HepG2 (cell line): Measurements from ENCODE around the gene DGCR8. TPM values are rescaled to one million over a fixed set of nuclear protein-coding genes. Genes with fewer than 3 reads are reported as not detected.

Source experiments
- HNRNPL ChIP-seq: fragments of 200-400 bp; formaldehyde crosslinking; IDR thresholded peaks from 2 replicates; pipeline ENCODE4 v1.6.1; 2017; ENCODE audit warnings: mild to moderate bottlenecking, low read depth, low read length
- LBX2 ChIP-seq: sonication (generic); formaldehyde crosslinking; IDR thresholded peaks from 2 replicates; pipeline ENCODE4 v1.5.0; 2020; ENCODE audit warnings: missing genetic modification reagents, mild to moderate bottlenecking, borderline replicate concordance
- POGK ChIP-seq: sonication (generic); formaldehyde crosslinking; conservative IDR thresholded peaks from 2 replicates; pipeline ENCODE4 v1.8.0; 2022; ENCODE audit warnings: mild to moderate bottlenecking, moderate library complexity, missing genetic modification reagents
- PRMT3 ChIP-seq: sonication (generic); formaldehyde crosslinking; IDR thresholded peaks from 2 replicates; pipeline ENCODE4 v1.8.1; 2022; ENCODE audit warnings: low read depth, mild to moderate bottlenecking, moderate library complexity, missing genetic modification reagents, borderline replicate concordance
- ZNF318 ChIP-seq: sonication (generic); formaldehyde crosslinking; IDR thresholded peaks from 2 replicates; pipeline ENCODE4 v1.4.0; 2020; ENCODE audit warnings: mild to moderate bottlenecking, missing genetic modification reagents
- polyA plus RNA-seq, 8 experiments: library from polyadenylated mRNA; depleted of rRNA in 3 of 8; stranded (reverse) in 7 of 8; unstranded in 1 of 8; fragments of >200 nt; fragmentation: Illumina TruSeq in 4 of 8; extraction: Trizol in 4 of 8; gene quantifications; 2 replicates each; pipeline versions ENCODE4 v1.2.1 to v1.2.3, GENCODE V29; 2011 to 2016; ENCODE audit warnings: low read depth in 4 of 8, missing spikeins in 1 of 8, mixed read lengths in 1 of 8; ENCODE audit not compliant: insufficient read depth in 1 of 8
- total RNA-seq, 5 experiments: library from RNA; depleted of rRNA; stranded (reverse); fragments of >200 nt; fragmentation: Illumina TruSeq; extraction: Trizol; gene quantifications; 2 replicates each; pipeline ENCODE4 v1.2.3, GENCODE V29; 2016; ENCODE audit warnings: low read depth in 1 of 5

DGCR8 gene
- total and polyA plus RNA-seq, 2 of the 13 experiments (the other 11 are each of a cell fraction or from before 2014, with no cell fraction given) = 10.2 to 23.2 TPM

GRCh38 chr22:20130319-20130718 lies 50.3 kb downstream of the DGCR8 start (continued):
- TF ChIP-seq ZNF318 (0 out of 2 replicates have a peak, but pooled peaks have one; percentile 40), PRMT3 (CRISPR knock-in tag) (no peak), LBX2 (no peak), HNRNPL (peak; percentile 67; the same call in 1 of the 2 replicates), POGK (no peak)
